ENCODE results near the gene PPIL6.

DNA sequence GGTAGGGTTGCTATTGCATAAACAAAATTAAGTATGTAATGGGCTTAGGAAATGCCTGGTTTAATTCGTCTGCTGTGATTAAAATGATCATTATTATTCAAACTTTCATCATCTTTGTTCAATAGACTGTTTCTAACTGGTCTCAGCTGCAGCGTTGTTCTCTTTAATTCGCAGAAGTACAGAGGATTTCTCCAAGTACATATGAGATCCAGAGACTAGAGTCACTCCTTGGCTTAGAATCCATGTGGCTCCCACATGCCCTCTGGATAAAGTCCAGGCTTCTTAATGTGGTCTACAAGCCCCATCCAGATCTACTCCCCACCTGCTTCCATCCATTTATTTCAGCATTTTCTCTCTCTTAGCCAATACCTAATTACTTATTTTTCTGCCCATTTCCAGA lies 43.7 kb upstream of the PPIL6 start:
- TF ChIP-seq POLR2AphosphoS5 (IDR thresholded peaks at IDR 0.05; ENCODE audit: low read depth, low read length) (no peak), ELF1 (IDR thresholded peaks at IDR 0.05) (no peak), RAD21 (IDR thresholded peaks at IDR 0.05; ENCODE audit: low read length) (no peak), CHD2 (IDR thresholded peaks at IDR 0.05; ENCODE audit: low read length, partially characterized antibody) (no peak)
- TF ChIP-seq, protein P1, sequence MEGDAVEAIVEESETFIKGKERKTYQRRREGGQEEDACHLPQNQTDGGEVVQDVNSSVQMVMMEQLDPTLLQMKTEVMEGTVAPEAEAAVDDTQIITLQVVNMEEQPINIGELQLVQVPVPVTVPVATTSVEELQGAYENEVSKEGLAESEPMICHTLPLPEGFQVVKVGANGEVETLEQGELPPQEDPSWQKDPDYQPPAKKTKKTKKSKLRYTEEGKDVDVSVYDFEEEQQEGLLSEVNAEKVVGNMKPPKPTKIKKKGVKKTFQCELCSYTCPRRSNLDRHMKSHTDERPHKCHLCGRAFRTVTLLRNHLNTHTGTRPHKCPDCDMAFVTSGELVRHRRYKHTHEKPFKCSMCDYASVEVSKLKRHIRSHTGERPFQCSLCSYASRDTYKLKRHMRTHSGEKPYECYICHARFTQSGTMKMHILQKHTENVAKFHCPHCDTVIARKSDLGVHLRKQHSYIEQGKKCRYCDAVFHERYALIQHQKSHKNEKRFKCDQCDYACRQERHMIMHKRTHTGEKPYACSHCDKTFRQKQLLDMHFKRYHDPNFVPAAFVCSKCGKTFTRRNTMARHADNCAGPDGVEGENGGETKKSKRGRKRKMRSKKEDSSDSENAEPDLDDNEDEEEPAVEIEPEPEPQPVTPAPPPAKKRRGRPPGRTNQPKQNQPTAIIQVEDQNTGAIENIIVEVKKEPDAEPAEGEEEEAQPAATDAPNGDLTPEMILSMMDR (IDR thresholded peaks at IDR 0.05) = no peak
